HepG2 (cell line): Measurements from ENCODE around the gene COX6B1. TPM values are rescaled to one million over a fixed set of nuclear protein-coding genes. Genes with fewer than 3 reads are reported as not detected.

Source experiments
- ETV5 ChIP-seq: IDR thresholded peaks from 2 replicates; pipeline ENCODE4 v1.6.1; 2018; ENCODE audit warnings: missing biosample characterization, missing genetic modification reagents, inconsistent platforms, borderline replicate concordance
- KDM1A ChIP-seq: IDR thresholded peaks from 2 replicates; pipeline ENCODE4 v1.6.1; 2016; ENCODE audit warnings: missing compliant biosample characterization
- NFE2 ChIP-seq: sonication (generic); formaldehyde crosslinking; IDR thresholded peaks from 2 replicates; pipeline ENCODE4 v1.4.0; 2020; ENCODE audit warnings: missing genetic modification reagents
- PTBP1 ChIP-seq: fragments of 200-400 bp; formaldehyde crosslinking; IDR thresholded peaks from 2 replicates; pipeline ENCODE4 v1.6.1; 2018; ENCODE audit warnings: low read length, low read depth; ENCODE audit not compliant: poor library complexity, severe bottlenecking
- SALL1 ChIP-seq: sonication (generic); formaldehyde crosslinking; IDR thresholded peaks from 2 replicates; pipeline ENCODE4 v1.8.0; 2022; ENCODE audit warnings: mild to moderate bottlenecking, missing genetic modification reagents
- SIN3A ChIP-seq: IDR thresholded peaks from 2 replicates; pipeline ENCODE4 v1.6.1; 2011; ENCODE audit warnings: low read depth, mild to moderate bottlenecking, control low read depth, low read length, borderline replicate concordance
- TCF12 ChIP-seq, 2 experiments: fragments of 450-650 bp in 1 of 2; sonication (generic) in 1 of 2; formaldehyde crosslinking in 1 of 2; IDR thresholded peaks; 2 replicates each; pipeline versions ENCODE4 v1.6.1 to v1.8.0; 2017 to 2022; ENCODE audit warnings: antibody characterized with exemption in 1 of 2, mild to moderate bottlenecking in 1 of 2, missing genetic modification reagents in 1 of 2, moderate library complexity in 1 of 2
- ZBTB42 ChIP-seq: sonication (generic); formaldehyde crosslinking; IDR thresholded peaks from 2 replicates; pipeline ENCODE4 v1.5.0; 2020; ENCODE audit warnings: mild to moderate bottlenecking, missing genetic modification reagents
- ZFX ChIP-seq: sonication (generic); formaldehyde crosslinking; IDR thresholded peaks from 2 replicates; pipeline ENCODE4 v1.4.0; 2020; ENCODE audit warnings: mild to moderate bottlenecking, low read depth, missing genetic modification reagents, moderate library complexity
- ZNF124 ChIP-seq: sonication (generic); formaldehyde crosslinking; IDR thresholded peaks from 2 replicates; pipeline ENCODE4 v1.4.0; 2020; ENCODE audit warnings: missing genetic modification reagents
- ZSCAN20 ChIP-seq: sonication (generic); formaldehyde crosslinking; IDR thresholded peaks from 2 replicates; pipeline ENCODE4 v1.4.0; 2020; ENCODE audit warnings: missing genetic modification reagents, mild to moderate bottlenecking, borderline replicate concordance
- polyA plus RNA-seq, 8 experiments: library from polyadenylated mRNA; depleted of rRNA in 3 of 8; stranded (reverse) in 7 of 8; unstranded in 1 of 8; fragments of >200 nt; fragmentation: Illumina TruSeq in 4 of 8; extraction: Trizol in 4 of 8; gene quantifications; 2 replicates each; pipeline versions ENCODE4 v1.2.1 to v1.2.3, GENCODE V29; 2011 to 2016; ENCODE audit warnings: low read depth in 4 of 8, missing spikeins in 1 of 8, mixed read lengths in 1 of 8; ENCODE audit not compliant: insufficient read depth in 1 of 8
- total RNA-seq, 5 experiments: library from RNA; depleted of rRNA; stranded (reverse); fragments of >200 nt; fragmentation: Illumina TruSeq; extraction: Trizol; gene quantifications; 2 replicates each; pipeline ENCODE4 v1.2.3, GENCODE V29; 2016; ENCODE audit warnings: low read depth in 1 of 5
- TF ChIP-seq, protein P1 (sequence below): sonication (generic); formaldehyde crosslinking; IDR thresholded peaks from 2 replicates; pipeline ENCODE4 v1.5.1; 2020; ENCODE audit warnings: mild to moderate bottlenecking, missing genetic modification reagents, borderline replicate concordance
- TF ChIP-seq, protein P2 (sequence below): sonication (generic); formaldehyde crosslinking; IDR thresholded peaks from 2 replicates; pipeline ENCODE4 v1.5.1; 2020; ENCODE audit warnings: mild to moderate bottlenecking, missing genetic modification reagents, moderate library complexity
- TF ChIP-seq, protein P3 (sequence below): IDR thresholded peaks from 2 replicates; pipeline ENCODE4 v1.6.1; 2012; ENCODE audit warnings: inconsistent platforms

The COX6B1 gene
- total and polyA plus RNA-seq, 2 of the 13 experiments (the other 11 are each of a cell fraction or from before 2014, with no cell fraction given) = 481 to 487 TPM

DNA sequence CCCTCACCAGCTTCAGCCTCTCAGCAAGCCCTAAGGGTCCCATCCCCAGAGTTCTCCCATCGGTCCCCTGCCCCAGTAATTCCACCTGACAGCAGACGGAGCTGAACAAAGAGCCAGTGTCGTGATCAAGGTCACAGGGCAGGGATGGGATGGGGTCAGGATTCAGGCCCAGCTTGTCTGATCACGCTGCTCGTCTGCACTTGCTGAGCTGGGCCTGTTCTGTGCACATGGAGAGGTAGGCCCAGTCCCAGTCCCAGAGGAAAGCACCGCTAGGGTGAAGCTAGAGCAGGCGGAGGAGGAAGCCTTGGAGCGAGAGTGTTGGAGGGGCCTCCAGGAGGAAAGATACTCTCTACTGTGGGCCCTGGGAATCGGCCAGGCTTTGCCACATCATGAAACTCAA is 26.4 kb upstream of the COX6B1 start (continued):
- TF ChIP-seq, protein P1, sequence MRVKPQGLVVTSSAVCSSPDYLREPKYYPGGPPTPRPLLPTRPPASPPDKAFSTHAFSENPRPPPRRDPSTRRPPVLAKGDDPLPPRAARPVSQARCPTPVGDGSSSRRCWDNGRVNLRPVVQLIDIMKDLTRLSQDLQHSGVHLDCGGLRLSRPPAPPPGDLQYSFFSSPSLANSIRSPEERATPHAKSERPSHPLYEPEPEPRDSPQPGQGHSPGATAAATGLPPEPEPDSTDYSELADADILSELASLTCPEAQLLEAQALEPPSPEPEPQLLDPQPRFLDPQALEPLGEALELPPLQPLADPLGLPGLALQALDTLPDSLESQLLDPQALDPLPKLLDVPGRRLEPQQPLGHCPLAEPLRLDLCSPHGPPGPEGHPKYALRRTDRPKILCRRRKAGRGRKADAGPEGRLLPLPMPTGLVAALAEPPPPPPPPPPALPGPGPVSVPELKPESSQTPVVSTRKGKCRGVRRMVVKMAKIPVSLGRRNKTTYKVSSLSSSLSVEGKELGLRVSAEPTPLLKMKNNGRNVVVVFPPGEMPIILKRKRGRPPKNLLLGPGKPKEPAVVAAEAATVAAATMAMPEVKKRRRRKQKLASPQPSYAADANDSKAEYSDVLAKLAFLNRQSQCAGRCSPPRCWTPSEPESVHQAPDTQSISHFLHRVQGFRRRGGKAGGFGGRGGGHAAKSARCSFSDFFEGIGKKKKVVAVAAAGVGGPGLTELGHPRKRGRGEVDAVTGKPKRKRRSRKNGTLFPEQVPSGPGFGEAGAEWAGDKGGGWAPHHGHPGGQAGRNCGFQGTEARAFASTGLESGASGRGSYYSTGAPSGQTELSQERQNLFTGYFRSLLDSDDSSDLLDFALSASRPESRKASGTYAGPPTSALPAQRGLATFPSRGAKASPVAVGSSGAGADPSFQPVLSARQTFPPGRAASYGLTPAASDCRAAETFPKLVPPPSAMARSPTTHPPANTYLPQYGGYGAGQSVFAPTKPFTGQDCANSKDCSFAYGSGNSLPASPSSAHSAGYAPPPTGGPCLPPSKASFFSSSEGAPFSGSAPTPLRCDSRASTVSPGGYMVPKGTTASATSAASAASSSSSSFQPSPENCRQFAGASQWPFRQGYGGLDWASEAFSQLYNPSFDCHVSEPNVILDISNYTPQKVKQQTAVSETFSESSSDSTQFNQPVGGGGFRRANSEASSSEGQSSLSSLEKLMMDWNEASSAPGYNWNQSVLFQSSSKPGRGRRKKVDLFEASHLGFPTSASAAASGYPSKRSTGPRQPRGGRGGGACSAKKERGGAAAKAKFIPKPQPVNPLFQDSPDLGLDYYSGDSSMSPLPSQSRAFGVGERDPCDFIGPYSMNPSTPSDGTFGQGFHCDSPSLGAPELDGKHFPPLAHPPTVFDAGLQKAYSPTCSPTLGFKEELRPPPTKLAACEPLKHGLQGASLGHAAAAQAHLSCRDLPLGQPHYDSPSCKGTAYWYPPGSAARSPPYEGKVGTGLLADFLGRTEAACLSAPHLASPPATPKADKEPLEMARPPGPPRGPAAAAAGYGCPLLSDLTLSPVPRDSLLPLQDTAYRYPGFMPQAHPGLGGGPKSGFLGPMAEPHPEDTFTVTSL (CRISPR knock-in tag) = no peak
- TF ChIP-seq SALL1 (CRISPR knock-in tag) = no peak
- no peak for TF ChIP-seq ZNF124 (CRISPR knock-in tag)
- no peak for TF ChIP-seq PTBP1
- no peak for TF ChIP-seq TCF12 (IDR thresholded peaks at IDR 0.05)
- no peak for TF ChIP-seq TCF12 (CRISPR knock-in tag; IDR thresholded peaks at IDR 0.05)
- TF ChIP-seq ZSCAN20 (CRISPR knock-in tag) = no peak
- no peak for TF ChIP-seq ETV5 (CRISPR knock-in tag)
- TF ChIP-seq, protein P2, sequence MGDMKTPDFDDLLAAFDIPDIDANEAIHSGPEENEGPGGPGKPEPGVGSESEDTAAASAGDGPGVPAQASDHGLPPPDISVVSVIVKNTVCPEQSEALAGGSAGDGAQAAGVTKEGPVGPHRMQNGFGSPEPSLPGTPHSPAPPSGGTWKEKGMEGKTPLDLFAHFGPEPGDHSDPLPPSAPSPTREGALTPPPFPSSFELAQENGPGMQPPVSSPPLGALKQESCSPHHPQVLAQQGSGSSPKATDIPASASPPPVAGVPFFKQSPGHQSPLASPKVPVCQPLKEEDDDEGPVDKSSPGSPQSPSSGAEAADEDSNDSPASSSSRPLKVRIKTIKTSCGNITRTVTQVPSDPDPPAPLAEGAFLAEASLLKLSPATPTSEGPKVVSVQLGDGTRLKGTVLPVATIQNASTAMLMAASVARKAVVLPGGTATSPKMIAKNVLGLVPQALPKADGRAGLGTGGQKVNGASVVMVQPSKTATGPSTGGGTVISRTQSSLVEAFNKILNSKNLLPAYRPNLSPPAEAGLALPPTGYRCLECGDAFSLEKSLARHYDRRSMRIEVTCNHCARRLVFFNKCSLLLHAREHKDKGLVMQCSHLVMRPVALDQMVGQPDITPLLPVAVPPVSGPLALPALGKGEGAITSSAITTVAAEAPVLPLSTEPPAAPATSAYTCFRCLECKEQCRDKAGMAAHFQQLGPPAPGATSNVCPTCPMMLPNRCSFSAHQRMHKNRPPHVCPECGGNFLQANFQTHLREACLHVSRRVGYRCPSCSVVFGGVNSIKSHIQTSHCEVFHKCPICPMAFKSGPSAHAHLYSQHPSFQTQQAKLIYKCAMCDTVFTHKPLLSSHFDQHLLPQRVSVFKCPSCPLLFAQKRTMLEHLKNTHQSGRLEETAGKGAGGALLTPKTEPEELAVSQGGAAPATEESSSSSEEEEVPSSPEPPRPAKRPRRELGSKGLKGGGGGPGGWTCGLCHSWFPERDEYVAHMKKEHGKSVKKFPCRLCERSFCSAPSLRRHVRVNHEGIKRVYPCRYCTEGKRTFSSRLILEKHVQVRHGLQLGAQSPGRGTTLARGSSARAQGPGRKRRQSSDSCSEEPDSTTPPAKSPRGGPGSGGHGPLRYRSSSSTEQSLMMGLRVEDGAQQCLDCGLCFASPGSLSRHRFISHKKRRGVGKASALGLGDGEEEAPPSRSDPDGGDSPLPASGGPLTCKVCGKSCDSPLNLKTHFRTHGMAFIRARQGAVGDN (CRISPR knock-in tag) = peak; percentile 68
- TF ChIP-seq SIN3A = no peak
- no peak for TF ChIP-seq KDM1A (CRISPR knock-in tag)
- no peak for TF ChIP-seq NFE2 (CRISPR knock-in tag)
- no peak for TF ChIP-seq ZBTB42
- TF ChIP-seq, protein P3, sequence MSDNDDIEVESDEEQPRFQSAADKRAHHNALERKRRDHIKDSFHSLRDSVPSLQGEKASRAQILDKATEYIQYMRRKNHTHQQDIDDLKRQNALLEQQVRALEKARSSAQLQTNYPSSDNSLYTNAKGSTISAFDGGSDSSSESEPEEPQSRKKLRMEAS = 0 out of 2 replicates have a peak, but pooled peaks have one; percentile 28
- peak; percentile 87 for TF ChIP-seq ZFX (CRISPR knock-in tag)
